CD14-positive monocyte (primary cell): ENCODE results near the gene LARP4B. TPM values are rescaled to one million over a fixed set of nuclear protein-coding genes. Genes with fewer than 3 reads are reported as not detected.
A peak's percentile ranks its signal among the peaks of the same experiment; 100 is the strongest.

ENCODE experiments used
- DNase-seq, 3 donors: peaks; one replicate each; pipeline ENCODE4 v3.0.0-alpha.2; 2011 to 2022
- H2AFZ ChIP-seq: 2 replicates; pipeline ENCODE4 v1.6.0; 2012; ENCODE audit warnings: mild to moderate bottlenecking, low read depth, low read length, inconsistent platforms; ENCODE audit not compliant: insufficient read depth, poor library complexity, severe bottlenecking
- H3K27ac ChIP-seq, 2 donors: 1 replicate in 1 of 2; 2 replicates in 1 of 2; pipeline ENCODE4 v1.5.1; 2012 to 2013; ENCODE audit warnings: low read length in 2 of 2, control low read depth in 1 of 2, inconsistent platforms in 1 of 2, low read depth in 1 of 2, mild to moderate bottlenecking in 1 of 2
- H3K27me3 ChIP-seq, 2 donors: one replicate each; pipeline versions ENCODE4 v1.6.0 to v1.6.1; 2011 to 2013; ENCODE audit warnings: low read length in 2 of 2; ENCODE audit not compliant: control insufficient read depth in 2 of 2, insufficient read depth in 2 of 2
- H3K36me3 ChIP-seq, 2 donors: replicated peaks in 1 of 2; 1 replicate in 1 of 2; 2 replicates in 1 of 2; pipeline versions ENCODE4 v1.5.1 to v1.6.1; 2012 to 2013; ENCODE audit warnings: low read length in 2 of 2, control low read depth in 1 of 2, inconsistent platforms in 1 of 2, mild to moderate bottlenecking in 1 of 2; ENCODE audit not compliant: insufficient read depth in 2 of 2, control insufficient read depth in 1 of 2
- H3K4me1 ChIP-seq, 2 donors: 1 replicate in 1 of 2; 2 replicates in 1 of 2; pipeline versions ENCODE4 v1.5.1 to v1.6.1; 2012 to 2013; ENCODE audit warnings: low read length in 2 of 2, control low read depth in 1 of 2, inconsistent platforms in 1 of 2, mild to moderate bottlenecking in 1 of 2, moderate library complexity in 1 of 2; ENCODE audit not compliant: insufficient read depth in 2 of 2, control insufficient read depth in 1 of 2
- H3K4me2 ChIP-seq: replicated peaks from 2 replicates; pipeline ENCODE3; 2012; ENCODE audit warnings: low read length, moderate library complexity, mild to moderate bottlenecking; ENCODE audit not compliant: poor library complexity, severe bottlenecking; ENCODE audit errors: extremely low read depth
- H3K4me3 ChIP-seq, 3 experiments: fragments of 200-600 bp in 1 of 3; sonication (generic) in 1 of 3; replicated peaks in 1 of 3; 1 replicate in 2 of 3; 2 replicates in 1 of 3; pipeline ENCODE4 v1.5.1; 2011 to 2013; ENCODE audit warnings: low read length in 3 of 3, mild to moderate bottlenecking in 3 of 3, control low read depth in 2 of 3, low read depth in 2 of 3, inconsistent platforms in 1 of 3, moderate library complexity in 1 of 3
- H3K79me2 ChIP-seq: 2 replicates; pipeline ENCODE4 v1.6.0; 2012; ENCODE audit warnings: mild to moderate bottlenecking, control low read depth, inconsistent platforms, low read length, moderate library complexity; ENCODE audit not compliant: insufficient read depth
- H3K9ac ChIP-seq: 2 replicates; pipeline ENCODE4 v1.6.0; 2017; ENCODE audit warnings: low read length, mild to moderate bottlenecking; ENCODE audit not compliant: insufficient read depth, poor library complexity, severe bottlenecking
- H3K9me3 ChIP-seq, 2 donors: replicated peaks in 1 of 2; 1 replicate in 1 of 2; 2 replicates in 1 of 2; pipeline versions ENCODE4 v1.5.1 to v1.6.1; 2012 to 2013; ENCODE audit warnings: low read length in 2 of 2, control low read depth in 1 of 2; ENCODE audit not compliant: control insufficient read depth in 1 of 2, insufficient read depth in 1 of 2
- H4K20me1 ChIP-seq: 2 replicates; pipeline ENCODE4 v1.6.0; 2012; ENCODE audit warnings: mild to moderate bottlenecking, low read length, control low read depth, moderate library complexity; ENCODE audit not compliant: insufficient read depth
- H3K27ac Mint-ChIP-seq, 7 donors: one replicate each; pipeline ENCODE4 v1.8.0; 2020; ENCODE audit warnings: mild to moderate bottlenecking in 7 of 7, mixed read lengths in 7 of 7, moderate library complexity in 6 of 7, inconsistent platforms in 2 of 7
- H3K27me3 Mint-ChIP-seq, 3 donors: one replicate each; pipeline ENCODE4 v1.8.0; 2021 to 2022; ENCODE audit warnings: low read depth in 3 of 3, mild to moderate bottlenecking in 3 of 3, mixed read lengths in 3 of 3, moderate library complexity in 3 of 3, inconsistent platforms in 1 of 3
- H3K36me3 Mint-ChIP-seq, 2 donors: one replicate each; pipeline ENCODE4 v1.8.0; 2020; ENCODE audit warnings: mixed read lengths in 2 of 2, inconsistent platforms in 1 of 2, mild to moderate bottlenecking in 1 of 2
- H3K4me1 Mint-ChIP-seq: one replicate; pipeline ENCODE4 v1.8.0; 2020; ENCODE audit warnings: mild to moderate bottlenecking, mixed read lengths
- H3K4me3 Mint-ChIP-seq, 2 donors: one replicate each; pipeline ENCODE4 v1.8.0; 2020; ENCODE audit warnings: mild to moderate bottlenecking in 2 of 2, mixed read lengths in 2 of 2, moderate library complexity in 1 of 2
- H3K9me3 Mint-ChIP-seq, 7 donors: one replicate each; pipeline ENCODE4 v1.8.0; 2020 to 2022; ENCODE audit warnings: mixed read lengths in 7 of 7, mild to moderate bottlenecking in 6 of 7, moderate library complexity in 6 of 7, inconsistent platforms in 2 of 7
- CTCF ChIP-seq: fragments of 200-600 bp; IDR thresholded peaks from one replicate; pipeline ENCODE4 v1.8.0; 2022; ENCODE audit warnings: antibody characterized with exemption, mild to moderate bottlenecking
- WGBS: methylation state at CpG from one replicate; pipeline ENCODE4 v1.1.5; 2013; ENCODE audit warnings: missing lambda C conversion rate; ENCODE audit not compliant: insufficient coverage; 5-methylcytosine and 5-hydroxymethylcytosine counted together
- intact Hi-C, 2 donors: fragments of 100-400 bp; cut with micrococcal nuclease; formaldehyde crosslinking; loops; one replicate each; pipeline versions ENCODE4 v1.15.0 to v1.15.1; 2023
- polyA plus RNA-seq, 3 donors: library from polyadenylated mRNA; depleted of rRNA in 1 of 3; unstranded in 2 of 3; stranded (reverse) in 1 of 3; fragments of 300-500 nt in 2 of 3; fragments of >200 nt in 1 of 3; fragmentation: Illumina TruSeq in 2 of 3; gene quantifications; 1 replicate in 2 of 3; 2 replicates in 1 of 3; pipeline ENCODE4 v1.2.3, GENCODE V29; 2012 to 2021

Gene LARP4B
- polyA plus RNA-seq, 3 donors, result 17.2 to 52.3 (median 33.0) TPM

- 96% methylated on average over 10 of the region's 15 CpGs for WGBS
- H3K27ac ChIP-seq, result no peak overlapping the region
- H3K4me1 Mint-ChIP-seq, result no peaks in the 10 kb centered on the region
- no peak overlapping the region for H2AFZ ChIP-seq
- H3K4me3 ChIP-seq, result no peak overlapping the region
- H3K27ac Mint-ChIP-seq, result peak overlapping the region in 1 of 7 donors; percentile 62
- DNase-seq, result no peak
- H3K9me3 ChIP-seq, result no peaks in the 10 kb centered on the region
- peaks cover 0 to 4% (median 2%) of the 10 kb centered on the region in 7 donors for H3K9me3 Mint-ChIP-seq
- no peaks in the 10 kb centered on the region for H3K36me3 ChIP-seq
- intact Hi-C loops, result no loop called here
- no peak for TF ChIP-seq CTCF
- no peak overlapping the region for H3K9ac ChIP-seq
- no peak overlapping the region for H3K4me2 ChIP-seq
- peaks cover 4 to 7% (median 7%) of the 10 kb centered on the region in 3 donors for H3K27me3 Mint-ChIP-seq
- H4K20me1 ChIP-seq, result no peaks in the 10 kb centered on the region
- no peaks in the 10 kb centered on the region for H3K4me1 ChIP-seq
- no peaks in the 10 kb centered on the region for H3K27me3 ChIP-seq
- no peaks in the 10 kb centered on the region for H3K36me3 Mint-ChIP-seq
- H3K79me2 ChIP-seq, result no peaks in the 10 kb centered on the region
- H3K4me3 Mint-ChIP-seq, result no peak overlapping the region
Observed at GRCh38 chr10:964321-964987, 32.9 kb upstream of the LARP4B start.

GRCh38 chr10:963655-964054, 32.1 kb upstream of the LARP4B start:
- Mint-ChIP-seq H3K4me3 (no peak overlapping the region), H3K27ac (no peak overlapping the region), H3K36me3 (no peaks in the 10 kb centered on the region), H3K9me3 (peaks cover 0 to 4% (median 2%) of the 10 kb centered on the region in 7 donors), H3K27me3 (peaks cover 4 to 8% (median 7%) of the 10 kb centered on the region in 3 donors), H3K4me1 (no peaks in the 10 kb centered on the region)
- 100% methylated on average over 2 of the region's 4 CpGs for WGBS
- Histone ChIP-seq H3K9me3 (no peaks in the 10 kb centered on the region), H4K20me1 (no peaks in the 10 kb centered on the region), H3K9ac (no peak overlapping the region), H3K79me2 (no peaks in the 10 kb centered on the region), H3K27ac (no peak overlapping the region), H3K4me3 (no peak overlapping the region), H2AFZ (no peak overlapping the region), H3K36me3 (no peaks in the 10 kb centered on the region), H3K4me1 (no peaks in the 10 kb centered on the region), H3K27me3 (no peaks in the 10 kb centered on the region), H3K4me2 (no peak overlapping the region)
- no peak for TF ChIP-seq CTCF
- intact Hi-C loops, result no loop called here
- DNase-seq, result no peak
